ENCODE results near the gene FCGR3B. TPM values are rescaled to one million over a fixed set of nuclear protein-coding genes. Genes with fewer than 3 reads are reported as not detected.
"Not testable (repeated sequence)": the region's sequence is repeated elsewhere in the genome, so short reads cannot be mapped to it uniquely, and the experiment has no call there.

The FCGR3B gene
- 20.7 TPM for total RNA-seq

GRCh38 chr1:161631076-161631475 lies at the start of gene FCGR3B:
Gene FCGR3B, minus strand, starts transcription at chr1:161631176. Its CDS starts 82 bp downstream, at chr1:161631094.
- ATAC-seq (no peak), DNase-seq (ENCODE audit: low spot score) (no peak)
- intact Hi-C loops (cut with DNase I): no loop called here

DNA sequence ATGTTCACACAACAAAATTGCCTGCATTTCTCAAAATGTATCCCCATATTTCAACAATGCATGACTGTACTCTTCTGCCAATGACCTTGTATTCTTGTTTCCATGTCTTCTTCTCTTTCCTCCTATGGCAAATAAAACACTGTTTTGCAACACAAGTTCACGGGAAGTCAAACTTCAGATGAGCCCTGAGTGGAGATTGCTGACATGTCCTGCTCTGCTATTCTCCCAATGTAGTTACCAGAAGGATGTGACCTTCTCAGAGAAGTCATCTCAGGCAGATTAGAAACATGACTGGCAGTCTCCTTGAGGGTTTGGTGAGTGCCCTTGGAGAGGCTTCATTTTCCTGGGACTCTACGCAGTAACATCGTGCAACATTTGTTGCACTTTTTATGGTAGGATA lies 47.5 kb upstream of the FCGR3B start:
- ATAC-seq (no peak), DNase-seq (ENCODE audit: low spot score) (no peak)
- intact Hi-C loops (cut with DNase I): no loop called here

GRCh38 chr1:161676958-161677689 lies 46.1 kb upstream of the FCGR3B start:
- intact Hi-C loops (cut with DNase I): no loop called here

DNA sequence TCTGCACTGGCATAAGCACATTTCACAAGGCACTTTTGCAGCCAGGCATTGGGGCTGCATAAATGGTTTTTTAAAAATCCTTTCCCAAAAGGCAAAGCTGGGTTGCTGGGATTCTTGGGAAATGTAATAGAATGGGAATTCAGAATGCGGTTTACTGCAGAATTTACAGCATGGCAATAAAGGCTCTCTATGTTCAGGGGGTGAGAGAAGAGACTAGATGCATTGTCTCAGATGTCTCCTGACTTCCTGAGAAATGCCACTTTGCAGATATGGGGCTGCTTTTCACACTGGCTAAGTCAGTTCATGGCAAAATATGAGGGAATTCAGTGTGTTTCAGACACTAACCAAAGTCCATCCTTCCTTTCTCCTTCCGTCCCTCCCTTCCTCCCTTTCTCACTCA lies 45.5 kb upstream of the FCGR3B start:
- no peak for ATAC-seq
- DNase-seq (ENCODE audit: low spot score): no peak
- intact Hi-C loops (cut with DNase I): no loop called here

More at GRCh38 chr1:161676958-161677689, 46.1 kb upstream of the FCGR3B start:
- peak; percentile 51 for ATAC-seq
- DNase-seq (ENCODE audit: low spot score): no peak

GRCh38 chr1:161674908-161675307 lies 43.9 kb upstream of the FCGR3B start:
- DNase-seq (ENCODE audit: low spot score); intact Hi-C loops (cut with DNase I); ATAC-seq: not testable (repeated sequence)

- intact Hi-C loops (cut with DNase I); DNase-seq (ENCODE audit: low spot score); ATAC-seq: not testable (repeated sequence)
These were observed 43.5 kb upstream of the FCGR3B start for GRCh38 chr1:161674447-161674846.

DNA sequence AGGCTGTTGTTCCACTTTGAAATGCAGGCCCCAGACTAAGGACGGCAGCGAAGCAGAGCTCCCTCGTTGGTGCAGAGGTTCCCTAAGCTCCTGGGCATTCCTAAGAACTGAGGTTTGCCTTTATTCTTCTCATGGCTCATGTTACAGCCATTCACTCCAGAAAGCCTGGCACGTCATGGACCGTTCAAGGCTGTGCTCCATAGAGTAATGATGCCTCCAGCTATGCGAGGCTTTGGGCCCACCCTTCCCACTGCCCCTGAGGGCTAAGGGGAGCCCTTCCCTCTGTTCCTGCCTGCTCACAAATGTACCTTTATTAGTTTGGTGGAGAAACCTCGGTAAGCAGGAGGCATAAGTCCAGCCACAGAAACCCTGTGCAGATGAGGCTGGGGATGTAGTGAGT lies 42.5 kb upstream of the FCGR3B start:
- intact Hi-C loops (cut with DNase I); ATAC-seq; DNase-seq (ENCODE audit: low spot score): not testable (repeated sequence)

DNA sequence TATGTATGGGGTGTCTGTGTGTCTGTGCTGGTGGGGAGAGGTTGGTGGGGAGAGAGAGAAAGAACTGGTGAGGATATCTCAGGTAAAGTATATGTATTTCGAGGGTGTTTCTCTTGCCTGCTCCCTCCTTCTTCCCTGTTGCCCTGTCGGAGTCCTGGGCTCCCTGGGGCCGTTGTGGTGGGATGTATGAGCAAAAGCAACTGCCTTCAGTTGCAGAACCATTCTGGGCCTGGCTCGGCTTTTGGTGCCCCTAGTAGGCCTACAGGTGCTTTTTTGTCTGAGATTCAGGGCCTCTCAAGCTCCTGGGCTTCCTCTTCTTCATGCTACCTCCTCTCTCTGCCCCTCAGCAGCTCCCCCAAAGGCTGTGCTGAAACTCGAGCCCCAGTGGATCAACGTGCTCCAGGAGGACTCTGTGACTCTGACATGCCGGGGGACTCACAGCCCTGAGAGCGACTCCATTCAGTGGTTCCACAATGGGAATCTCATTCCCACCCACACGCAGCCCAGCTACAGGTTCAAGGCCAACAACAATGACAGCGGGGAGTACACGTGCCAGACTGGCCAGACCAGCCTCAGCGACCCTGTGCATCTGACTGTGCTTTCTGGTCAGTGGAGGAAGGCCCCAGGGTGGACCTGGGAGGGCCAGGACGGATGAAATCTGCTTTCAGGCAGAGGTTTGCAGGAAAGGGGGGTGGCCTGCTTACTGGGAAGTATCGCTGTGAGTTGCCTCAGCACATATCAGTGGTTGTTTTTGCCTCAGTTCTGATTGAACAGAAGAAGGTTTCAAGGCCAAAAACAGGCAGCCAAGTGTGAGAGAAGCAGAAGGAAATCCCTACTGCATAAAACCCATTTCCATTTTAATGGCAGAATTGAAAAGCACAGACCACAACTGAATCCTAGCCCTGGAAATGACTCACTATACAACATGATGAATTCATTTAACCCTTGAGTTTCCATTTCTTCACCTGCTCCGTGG lies 40.4 kb upstream of the FCGR3B start:
- ATAC-seq: peak; percentile 44
- DNase-seq (ENCODE audit: low spot score); intact Hi-C loops (cut with DNase I): not testable (repeated sequence)

GRCh38 chr1:161664689-161665088 lies 33.7 kb upstream of the FCGR3B start:
- DNase-seq (ENCODE audit: low spot score); ATAC-seq; intact Hi-C loops (cut with DNase I): not testable (repeated sequence)

DNA sequence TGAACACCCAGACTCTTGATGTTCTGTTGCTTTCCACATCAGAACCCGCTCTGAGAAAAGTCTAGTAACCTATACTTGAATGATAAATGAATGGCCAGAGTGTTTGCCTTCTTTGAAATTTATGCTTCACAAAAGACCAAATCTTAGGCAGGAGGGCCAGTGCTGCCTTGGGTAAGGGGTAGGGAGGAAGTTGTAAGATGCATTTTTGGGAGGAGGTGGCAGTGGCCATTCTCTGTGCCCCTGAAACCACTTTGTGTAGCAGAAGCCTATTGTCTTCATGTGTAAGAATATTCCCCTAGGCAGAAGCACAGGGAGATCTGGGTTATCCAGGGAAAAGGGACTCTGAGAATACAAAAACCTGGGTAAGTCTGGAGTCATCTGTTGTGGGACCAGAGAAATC lies 32.6 kb upstream of the FCGR3B start:
- intact Hi-C loops (cut with DNase I); DNase-seq (ENCODE audit: low spot score); ATAC-seq: not testable (repeated sequence)

GRCh38 chr1:161662684-161663339 lies 31.8 kb upstream of the FCGR3B start, which contains the start of gene FCGR2B:
Gene FCGR2B, plus strand, starts transcription at chr1:161663143. Its CDS starts 99 bp downstream, at chr1:161663242.
- ATAC-seq: peak; percentile 64
- DNase-seq (ENCODE audit: low spot score); intact Hi-C loops (cut with DNase I): not testable (repeated sequence)

- DNase-seq (ENCODE audit: low spot score); intact Hi-C loops (cut with DNase I); ATAC-seq: not testable (repeated sequence)
These were observed 30.8 kb upstream of the FCGR3B start for GRCh38 chr1:161661660-161662311.

- intact Hi-C loops (cut with DNase I); DNase-seq (ENCODE audit: low spot score): not testable (repeated sequence)
- peak; percentile 74 for ATAC-seq
These were observed 27.5 kb upstream of the FCGR3B start for GRCh38 chr1:161658524-161658923.

- ATAC-seq: not testable (repeated sequence)
These were observed 23.0 kb upstream of the FCGR3B start for GRCh38 chr1:161653971-161654370.

DNA sequence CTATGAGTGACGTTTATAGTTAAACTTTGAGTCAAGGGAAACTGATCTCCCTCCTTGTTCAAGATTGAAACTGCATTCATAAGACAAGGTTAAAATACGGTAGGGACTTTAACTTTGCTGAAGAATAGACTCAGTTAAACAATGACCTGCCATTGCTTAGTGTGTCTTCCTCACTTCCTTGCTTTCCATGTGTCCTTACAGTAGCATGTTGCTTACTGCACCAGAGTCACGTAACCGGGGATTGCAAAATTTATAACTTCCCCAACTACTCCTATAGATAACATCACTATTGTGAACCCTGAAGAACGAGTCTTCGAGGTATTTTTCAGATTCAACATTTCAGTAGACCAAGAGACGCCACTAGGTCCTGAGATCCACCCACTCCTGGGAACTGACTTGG lies 22.6 kb upstream of the FCGR3B start:
- intact Hi-C loops (cut with DNase I); DNase-seq (ENCODE audit: low spot score); ATAC-seq: not testable (repeated sequence)

More at GRCh38 chr1:161653971-161654370, 23.0 kb upstream of the FCGR3B start:
- DNase-seq (ENCODE audit: low spot score); intact Hi-C loops (cut with DNase I): not testable (repeated sequence)

GRCh38 chr1:161647507-161648360 lies 16.8 kb upstream of the FCGR3B start:
- DNase-seq (ENCODE audit: low spot score); intact Hi-C loops (cut with DNase I): not testable (repeated sequence)
- peak; percentile 60 for ATAC-seq

GRCh38 chr1:161644855-161645254 lies 13.9 kb upstream of the FCGR3B start:
- DNase-seq (ENCODE audit: low spot score); ATAC-seq; intact Hi-C loops (cut with DNase I): not testable (repeated sequence)

Measured in sciatic nerve (tissue), 2 donors.